Tibial nerve (tissue), 4 donors: Measurements from ENCODE around the gene SLC7A1. TPM values are rescaled to one million over a fixed set of nuclear protein-coding genes. Genes with fewer than 3 reads are reported as not detected.

Experiments
- DNase-seq, 2 donors: peaks; one replicate each; pipeline ENCODE4 v3.0.0-alpha.2; 2019; ENCODE audit warnings: low spot score in 2 of 2
- H3K27ac ChIP-seq, 4 donors: fragments of 200-600 bp; sonication (generic) in 3 of 4; one replicate each; pipeline ENCODE4 v1.5.1; 2017 to 2019; ENCODE audit warnings: mild to moderate bottlenecking in 1 of 4
- H3K27me3 ChIP-seq, 2 donors: fragments of 200-600 bp; sonication (generic) in 1 of 2; one replicate each; pipeline versions ENCODE4 v1.5.1 to v1.6.0; 2017 to 2019
- H3K36me3 ChIP-seq, 3 donors: fragments of 200-600 bp; sonication (generic); one replicate each; pipeline ENCODE4 v1.5.1; 2018 to 2019
- H3K4me1 ChIP-seq, 4 donors: fragments of 200-600 bp; sonication (generic) in 3 of 4; one replicate each; pipeline ENCODE4 v1.5.1; 2017 to 2019
- H3K4me3 ChIP-seq, 4 donors: fragments of 200-600 bp; sonication (generic) in 3 of 4; one replicate each; pipeline ENCODE4 v1.5.1; 2017 to 2019; ENCODE audit warnings: mild to moderate bottlenecking in 1 of 4, moderate library complexity in 1 of 4
- H3K9me3 ChIP-seq, 4 donors: fragments of 200-600 bp; sonication (generic) in 3 of 4; one replicate each; pipeline ENCODE4 v1.5.1; 2017 to 2019
- CTCF ChIP-seq, 5 experiments: fragments of 200-600 bp in 3 of 5; fragments of 450-650 bp in 2 of 5; sonication (generic) in 3 of 5; IDR thresholded peaks; one replicate each; pipeline ENCODE4 v1.5.1; 2016 to 2019; ENCODE audit warnings: antibody characterized with exemption in 5 of 5, mild to moderate bottlenecking in 3 of 5, moderate library complexity in 2 of 5
- EP300 ChIP-seq, 2 donors: sonication (generic); formaldehyde crosslinking; IDR thresholded peaks; one replicate each; pipeline ENCODE4 v1.6.1; 2017; ENCODE audit warnings: antibody characterized with exemption in 2 of 2, mild to moderate bottlenecking in 1 of 2
- POLR2A ChIP-seq, 2 donors: fragments of 450-650 bp; IDR thresholded peaks; one replicate each; pipeline ENCODE4 v1.6.1; 2017; ENCODE audit warnings: antibody characterized with exemption in 2 of 2, mild to moderate bottlenecking in 2 of 2, moderate library complexity in 2 of 2
- WGBS, 2 donors: methylation state at CpG; one replicate each; pipeline ENCODE4 v1.1.5; 2018; 5-methylcytosine and 5-hydroxymethylcytosine counted together
- total RNA-seq, 4 donors: library from RNA; depleted of rRNA; stranded (reverse); fragments of >200 nt; gene quantifications; one replicate each; pipeline ENCODE4 v1.1.0, GENCODE V29; 2016

The SLC7A1 gene
- total RNA-seq, 4 donors from 2014 or later = 9.2 to 46.5 (median 24.7) TPM

DNA sequence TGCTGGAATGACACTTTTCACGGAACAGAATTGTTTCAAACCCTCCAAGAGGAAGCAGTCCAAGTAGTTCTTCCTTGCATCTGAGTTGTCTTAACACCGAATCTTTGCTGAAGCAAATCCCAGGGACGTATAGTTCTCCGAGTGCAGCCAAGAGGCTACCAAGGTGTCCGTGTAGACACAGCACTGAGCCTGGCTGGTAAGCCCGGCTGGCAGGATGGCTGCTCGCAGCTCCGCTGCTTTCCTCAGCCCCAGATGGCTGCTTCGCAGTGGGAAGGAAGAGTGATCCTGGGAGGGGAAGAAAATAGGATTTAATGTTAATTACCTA, 105.0 kb downstream of the SLC7A1 start:
- Histone ChIP-seq H3K4me3 (no peak overlapping the region), H3K4me1 (no peaks in the 10 kb centered on the region), H3K36me3 (no peaks in the 10 kb centered on the region), H3K9me3 (no peaks in the 10 kb centered on the region), H3K27ac (no peak overlapping the region), H3K27me3 (no peaks in the 10 kb centered on the region)
- 88 to 89% methylated on average over 9 of the region's 9 CpGs for WGBS, 2 donors
- TF ChIP-seq POLR2A (IDR thresholded peaks at IDR 0.05) = no peak
- no peak for TF ChIP-seq CTCF (IDR thresholded peaks at IDR 0.05)
- TF ChIP-seq EP300 (IDR thresholded peaks at IDR 0.05) = no peak
- no peak for DNase-seq

GRCh38 chr13:29489650-29490560, 105.6 kb downstream of the SLC7A1 start:
- no peaks in the 10 kb centered on the region for H3K9me3 ChIP-seq
- no peak overlapping the region for H3K4me3 ChIP-seq
- H3K27ac ChIP-seq = no peak overlapping the region
- DNase-seq = no peak
- TF ChIP-seq EP300 (IDR thresholded peaks at IDR 0.05) (no peak), POLR2A (IDR thresholded peaks at IDR 0.05) (no peak), CTCF (IDR thresholded peaks at IDR 0.05) (no peak)
- H3K36me3 ChIP-seq = no peaks in the 10 kb centered on the region
- H3K27me3 ChIP-seq = no peaks in the 10 kb centered on the region
- 72 to 77% methylated on average over 14 of the region's 14 CpGs for WGBS, 2 donors
- H3K4me1 ChIP-seq = no peaks in the 10 kb centered on the region

- H3K27ac ChIP-seq = no peak overlapping the region
- DNase-seq = no peak
- no peaks in the 10 kb centered on the region for H3K9me3 ChIP-seq
- TF ChIP-seq POLR2A (IDR thresholded peaks at IDR 0.05) (no peak), CTCF (IDR thresholded peaks at IDR 0.05) (no peak), EP300 (IDR thresholded peaks at IDR 0.05) (no peak)
- H3K36me3 ChIP-seq = no peaks in the 10 kb centered on the region
- WGBS, 2 donors = 84 to 90% methylated on average over 22 of the region's 22 CpGs
- no peaks in the 10 kb centered on the region for H3K27me3 ChIP-seq
- no peaks in the 10 kb centered on the region for H3K4me1 ChIP-seq
- H3K4me3 ChIP-seq = no peak overlapping the region
Measured at GRCh38 chr13:29487466-29488454, 107.7 kb downstream of the SLC7A1 start.

GRCh38 chr13:29486551-29486950, 108.9 kb downstream of the SLC7A1 start:
- no peaks in the 10 kb centered on the region for H3K36me3 ChIP-seq
- no peak overlapping the region for H3K27ac ChIP-seq
- no peak for DNase-seq
- H3K27me3 ChIP-seq = no peaks in the 10 kb centered on the region
- H3K4me1 ChIP-seq = no peaks in the 10 kb centered on the region
- 49 to 61% methylated on average over 3 of the region's 3 CpGs for WGBS, 2 donors
- TF ChIP-seq CTCF (IDR thresholded peaks at IDR 0.05) (no peak), POLR2A (IDR thresholded peaks at IDR 0.05) (no peak), EP300 (IDR thresholded peaks at IDR 0.05) (no peak)
- no peaks in the 10 kb centered on the region for H3K9me3 ChIP-seq
- H3K4me3 ChIP-seq = no peak overlapping the region
